K562 (cell line): ENCODE measurements around the gene TRIM14. TPM values are rescaled to one million over a fixed set of nuclear protein-coding genes. Genes with fewer than 3 reads are reported as not detected.

Source experiments
- CREBBP ChIP-seq: IDR thresholded peaks from one replicate; pipeline ENCODE4 v1.6.1; 2012; ENCODE audit warnings: low read depth, mild to moderate bottlenecking, control low read depth, inconsistent platforms, low read length
- FOXJ2 ChIP-seq: fragments of 200-800 bp; sonication (Bioruptor generic); IDR thresholded peaks from 2 replicates; pipeline ENCODE4 v1.6.1; 2016; ENCODE audit warnings: missing genetic modification characterization, missing compliant biosample characterization
- GATAD2B ChIP-seq: fragments of 450-650 bp; IDR thresholded peaks from 2 replicates; pipeline ENCODE4 v1.6.1; 2017; ENCODE audit warnings: mild to moderate bottlenecking, borderline replicate concordance
- NFIC ChIP-seq: fragments of 450-650 bp; IDR thresholded peaks from 2 replicates; pipeline ENCODE4 v1.6.1; 2017; ENCODE audit warnings: mild to moderate bottlenecking, inconsistent platforms
- SMARCE1 ChIP-seq: fragments of 450-650 bp; IDR thresholded peaks from 2 replicates; pipeline ENCODE4 v1.7.1; 2016; ENCODE audit warnings: mild to moderate bottlenecking
- TAF1 ChIP-seq: IDR thresholded peaks from 2 replicates; pipeline ENCODE4 v1.6.1; 2011; ENCODE audit warnings: mild to moderate bottlenecking, low read length, moderate library complexity; ENCODE audit not compliant: insufficient read depth, control insufficient read depth, severe bottlenecking; ENCODE audit errors: extremely low read depth
- TAL1 ChIP-seq: fragments of 450-650 bp; IDR thresholded peaks from 2 replicates; pipeline ENCODE4 v1.6.1; 2016; ENCODE audit warnings: mild to moderate bottlenecking
- TRIM24 ChIP-seq, 2 experiments: fragments of 450-650 bp; IDR thresholded peaks; 2 replicates each; pipeline ENCODE4 v1.6.1; 2016
- ZBTB17 ChIP-seq: fragments of 450-650 bp; formaldehyde crosslinking; IDR thresholded peaks from 2 replicates; pipeline ENCODE4 v1.4.0; 2020; ENCODE audit warnings: mild to moderate bottlenecking
- ZFP30 ChIP-seq: fragments of 250-450 bp; sonication (Bioruptor Pico); IDR thresholded peaks from 2 replicates; pipeline ENCODE4 v1.8.0; 2022; ENCODE audit warnings: moderate library complexity, mild to moderate bottlenecking, inconsistent platforms, borderline replicate concordance
- polyA plus RNA-seq, 8 experiments: library from polyadenylated mRNA; depleted of rRNA in 4 of 8; stranded (reverse) in 5 of 8; unstranded in 3 of 8; fragments of >200 nt; fragmentation: Nextera tagmentation in 2 of 8; fragmentation: Illumina TruSeq in 1 of 8; extraction: Ambion mirVana in 2 of 8; extraction: Trizol in 1 of 8; gene quantifications; 2 replicates each; pipeline versions ENCODE4 v1.2.1 to v1.2.3, GENCODE V29; 2011 to 2014; ENCODE audit warnings: inconsistent platforms in 1 of 8, missing spikeins in 1 of 8
- total RNA-seq, 7 experiments: library from RNA; depleted of rRNA in 6 of 7; stranded (reverse); fragments of >200 nt in 6 of 7; fragmentation: Illumina TruSeq in 2 of 7; extraction: Trizol in 2 of 7; gene quantifications; 2 replicates each; pipeline versions ENCODE4 v1.2.1 to v1.2.3, GENCODE V29; 2011 to 2021; ENCODE audit warnings: low replicate concordance in 1 of 7
- TF ChIP-seq, protein P1 (sequence below): fragments of 150-350 bp; IDR thresholded peaks from 2 replicates; pipeline ENCODE4 v1.6.1; 2014; ENCODE audit warnings: low read depth, mild to moderate bottlenecking, low read length, borderline replicate concordance
- TF ChIP-seq, protein P2 (sequence below): sonication (generic); formaldehyde crosslinking; IDR thresholded peaks from 2 replicates; pipeline ENCODE4 v1.8.0; 2023; ENCODE audit warnings: mild to moderate bottlenecking, missing genetic modification reagents

The TRIM14 gene
- total and polyA plus RNA-seq, 9 of the 15 experiments (the other 6 are each of a cell fraction or from before 2014, with no cell fraction given): 7.6 to 41.0 (median 17.9) TPM

DNA sequence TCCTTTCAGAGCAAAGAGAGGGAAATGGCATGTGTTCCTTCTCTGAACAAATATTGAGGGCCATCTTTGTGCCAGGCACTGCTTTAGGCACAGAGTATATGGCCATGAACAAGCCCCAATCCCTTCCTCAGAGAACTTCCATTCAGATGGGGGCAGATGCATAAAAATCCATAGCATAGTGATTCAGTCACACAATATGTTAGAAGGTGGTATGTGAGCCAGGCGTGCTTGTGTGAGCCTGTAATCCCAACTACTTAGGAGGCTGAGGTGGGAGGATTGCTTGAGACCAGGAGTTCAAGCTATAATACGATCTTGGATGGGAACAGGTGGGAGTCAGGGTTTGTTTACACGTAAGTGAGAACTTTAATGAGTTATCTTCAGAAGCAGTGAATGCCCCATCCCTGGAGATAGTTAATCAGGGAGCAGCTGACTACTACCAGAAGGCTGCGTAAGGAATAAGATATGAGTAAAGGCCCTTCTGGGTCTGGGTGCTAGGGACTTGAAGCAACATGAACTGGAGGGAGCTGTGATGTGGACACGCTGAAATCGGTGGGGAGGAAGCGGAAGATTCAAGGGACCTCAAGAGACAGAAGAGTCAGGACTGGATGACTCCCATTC, 35.3 kb downstream of the TRIM14 start (continued):
- TF ChIP-seq, protein P1, sequence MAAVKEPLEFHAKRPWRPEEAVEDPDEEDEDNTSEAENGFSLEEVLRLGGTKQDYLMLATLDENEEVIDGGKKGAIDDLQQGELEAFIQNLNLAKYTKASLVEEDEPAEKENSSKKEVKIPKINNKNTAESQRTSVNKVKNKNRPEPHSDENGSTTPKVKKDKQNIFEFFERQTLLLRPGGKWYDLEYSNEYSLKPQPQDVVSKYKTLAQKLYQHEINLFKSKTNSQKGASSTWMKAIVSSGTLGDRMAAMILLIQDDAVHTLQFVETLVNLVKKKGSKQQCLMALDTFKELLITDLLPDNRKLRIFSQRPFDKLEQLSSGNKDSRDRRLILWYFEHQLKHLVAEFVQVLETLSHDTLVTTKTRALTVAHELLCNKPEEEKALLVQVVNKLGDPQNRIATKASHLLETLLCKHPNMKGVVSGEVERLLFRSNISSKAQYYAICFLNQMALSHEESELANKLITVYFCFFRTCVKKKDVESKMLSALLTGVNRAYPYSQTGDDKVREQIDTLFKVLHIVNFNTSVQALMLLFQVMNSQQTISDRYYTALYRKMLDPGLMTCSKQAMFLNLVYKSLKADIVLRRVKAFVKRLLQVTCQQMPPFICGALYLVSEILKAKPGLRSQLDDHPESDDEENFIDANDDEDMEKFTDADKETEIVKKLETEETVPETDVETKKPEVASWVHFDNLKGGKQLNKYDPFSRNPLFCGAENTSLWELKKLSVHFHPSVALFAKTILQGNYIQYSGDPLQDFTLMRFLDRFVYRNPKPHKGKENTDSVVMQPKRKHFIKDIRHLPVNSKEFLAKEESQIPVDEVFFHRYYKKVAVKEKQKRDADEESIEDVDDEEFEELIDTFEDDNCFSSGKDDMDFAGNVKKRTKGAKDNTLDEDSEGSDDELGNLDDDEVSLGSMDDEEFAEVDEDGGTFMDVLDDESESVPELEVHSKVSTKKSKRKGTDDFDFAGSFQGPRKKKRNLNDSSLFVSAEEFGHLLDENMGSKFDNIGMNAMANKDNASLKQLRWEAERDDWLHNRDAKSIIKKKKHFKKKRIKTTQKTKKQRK: no peak
- TF ChIP-seq FOXJ2 (tag) (no peak), TRIM24 (IDR thresholded peaks at IDR 0.05) (peak in 1 of 2 experiments; percentile 45; a peak in 3 of 4 replicates), SMARCE1 (no peak), TAL1 (peak; percentile 80), ZFP30 (CRISPR knock-in tag) (no peak), TAF1 (no peak), GATAD2B (no peak), CREBBP (no peak), ZBTB17 (CRISPR knock-in tag) (no peak), NFIC (peak; percentile 48; the same call in 1 of the 2 replicates)
- TF ChIP-seq, protein P2, sequence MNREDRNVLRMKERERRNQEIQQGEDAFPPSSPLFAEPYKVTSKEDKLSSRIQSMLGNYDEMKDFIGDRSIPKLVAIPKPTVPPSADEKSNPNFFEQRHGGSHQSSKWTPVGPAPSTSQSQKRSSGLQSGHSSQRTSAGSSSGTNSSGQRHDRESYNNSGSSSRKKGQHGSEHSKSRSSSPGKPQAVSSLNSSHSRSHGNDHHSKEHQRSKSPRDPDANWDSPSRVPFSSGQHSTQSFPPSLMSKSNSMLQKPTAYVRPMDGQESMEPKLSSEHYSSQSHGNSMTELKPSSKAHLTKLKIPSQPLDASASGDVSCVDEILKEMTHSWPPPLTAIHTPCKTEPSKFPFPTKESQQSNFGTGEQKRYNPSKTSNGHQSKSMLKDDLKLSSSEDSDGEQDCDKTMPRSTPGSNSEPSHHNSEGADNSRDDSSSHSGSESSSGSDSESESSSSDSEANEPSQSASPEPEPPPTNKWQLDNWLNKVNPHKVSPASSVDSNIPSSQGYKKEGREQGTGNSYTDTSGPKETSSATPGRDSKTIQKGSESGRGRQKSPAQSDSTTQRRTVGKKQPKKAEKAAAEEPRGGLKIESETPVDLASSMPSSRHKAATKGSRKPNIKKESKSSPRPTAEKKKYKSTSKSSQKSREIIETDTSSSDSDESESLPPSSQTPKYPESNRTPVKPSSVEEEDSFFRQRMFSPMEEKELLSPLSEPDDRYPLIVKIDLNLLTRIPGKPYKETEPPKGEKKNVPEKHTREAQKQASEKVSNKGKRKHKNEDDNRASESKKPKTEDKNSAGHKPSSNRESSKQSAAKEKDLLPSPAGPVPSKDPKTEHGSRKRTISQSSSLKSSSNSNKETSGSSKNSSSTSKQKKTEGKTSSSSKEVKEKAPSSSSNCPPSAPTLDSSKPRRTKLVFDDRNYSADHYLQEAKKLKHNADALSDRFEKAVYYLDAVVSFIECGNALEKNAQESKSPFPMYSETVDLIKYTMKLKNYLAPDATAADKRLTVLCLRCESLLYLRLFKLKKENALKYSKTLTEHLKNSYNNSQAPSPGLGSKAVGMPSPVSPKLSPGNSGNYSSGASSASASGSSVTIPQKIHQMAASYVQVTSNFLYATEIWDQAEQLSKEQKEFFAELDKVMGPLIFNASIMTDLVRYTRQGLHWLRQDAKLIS: no peak
